Natural killer cell (primary cell): ENCODE results near the gene WIZ. TPM values are rescaled to one million over a fixed set of nuclear protein-coding genes. Genes with fewer than 3 reads are reported as not detected.

ENCODE experiments used
- ATAC-seq, 3 donors: fragments of 150-1000 bp in 2 of 3; fragments of 200-7000 bp in 1 of 3; cut with Tn5 transposase; 1 replicate in 1 of 3; 2 replicates in 2 of 3; pipeline ENCODE4 v1.10.0; 2021; ENCODE audit warnings: mild to moderate bottlenecking in 2 of 3, moderate library complexity in 2 of 3
- DNase-seq, 2 donors: peaks; one replicate each; pipeline versions ENCODE4 v3.0.0 to v3.0.0-alpha.2; 2013 to 2021; ENCODE audit warnings: mixed read lengths in 1 of 2
- H3K27ac ChIP-seq: one replicate; pipeline ENCODE4 v1.5.1; 2013; ENCODE audit warnings: mild to moderate bottlenecking, low read length
- H3K27me3 ChIP-seq: one replicate; pipeline ENCODE4 v1.6.1; 2013; ENCODE audit warnings: low read length; ENCODE audit not compliant: control insufficient read depth, insufficient read depth
- H3K36me3 ChIP-seq: one replicate; pipeline ENCODE4 v1.6.1; 2013; ENCODE audit warnings: low read length; ENCODE audit not compliant: control insufficient read depth, insufficient read depth
- H3K4me1 ChIP-seq: one replicate; pipeline ENCODE4 v1.6.1; 2013; ENCODE audit warnings: low read length; ENCODE audit not compliant: control insufficient read depth, insufficient read depth
- H3K4me3 ChIP-seq: one replicate; pipeline ENCODE4 v1.5.1; 2013; ENCODE audit warnings: low read length
- H3K9me3 ChIP-seq: one replicate; pipeline ENCODE4 v1.6.1; 2013; ENCODE audit warnings: low read length; ENCODE audit not compliant: control insufficient read depth, insufficient read depth
- H3K27ac Mint-ChIP-seq, 2 donors: one replicate each; pipeline ENCODE4 v1.8.0; 2022; ENCODE audit warnings: mild to moderate bottlenecking in 2 of 2, mixed read lengths in 2 of 2, moderate library complexity in 1 of 2
- H3K27me3 Mint-ChIP-seq, 2 donors: one replicate each; pipeline ENCODE4 v1.8.0; 2022; ENCODE audit warnings: low read depth in 2 of 2, mixed read lengths in 2 of 2
- H3K36me3 Mint-ChIP-seq: one replicate; pipeline ENCODE4 v1.8.0; 2022; ENCODE audit warnings: mixed read lengths
- H3K4me1 Mint-ChIP-seq, 2 donors: one replicate each; pipeline ENCODE4 v1.8.0; 2022; ENCODE audit warnings: mixed read lengths in 2 of 2
- H3K4me3 Mint-ChIP-seq: one replicate; pipeline ENCODE4 v1.8.0; 2022; ENCODE audit warnings: mild to moderate bottlenecking, moderate library complexity, mixed read lengths
- H3K9me3 Mint-ChIP-seq, 2 donors: one replicate each; pipeline ENCODE4 v1.8.0; 2022; ENCODE audit warnings: mixed read lengths in 2 of 2
- WGBS: methylation state at CpG from one replicate; pipeline ENCODE4 v1.1.7; 2013; ENCODE audit warnings: missing lambda C conversion rate; ENCODE audit not compliant: insufficient coverage; 5-methylcytosine and 5-hydroxymethylcytosine counted together
- intact Hi-C: fragments of 100-400 bp; cut with micrococcal nuclease; formaldehyde crosslinking; loops from one replicate; pipeline ENCODE4 v1.14.2; 2022
- total RNA-seq, 4 donors: library from RNA; stranded (reverse); fragments of 120-200 nt in 1 of 4; gene quantifications; one replicate each; pipeline versions ENCODE4 v1.2.3 to v1.2.4, GENCODE V29; 2013 to 2022
- TF ChIP-seq, protein P1 (sequence below): fragments of 200-600 bp; IDR thresholded peaks from one replicate; pipeline ENCODE4 v1.8.0; 2022; ENCODE audit warnings: antibody characterized with exemption

Gene WIZ
- total RNA-seq, 3 donors from 2014 or later (not counting 1 experiment from before 2014, with no cell fraction given) = 24.3 to 29.3 (median 24.4) TPM

DNA sequence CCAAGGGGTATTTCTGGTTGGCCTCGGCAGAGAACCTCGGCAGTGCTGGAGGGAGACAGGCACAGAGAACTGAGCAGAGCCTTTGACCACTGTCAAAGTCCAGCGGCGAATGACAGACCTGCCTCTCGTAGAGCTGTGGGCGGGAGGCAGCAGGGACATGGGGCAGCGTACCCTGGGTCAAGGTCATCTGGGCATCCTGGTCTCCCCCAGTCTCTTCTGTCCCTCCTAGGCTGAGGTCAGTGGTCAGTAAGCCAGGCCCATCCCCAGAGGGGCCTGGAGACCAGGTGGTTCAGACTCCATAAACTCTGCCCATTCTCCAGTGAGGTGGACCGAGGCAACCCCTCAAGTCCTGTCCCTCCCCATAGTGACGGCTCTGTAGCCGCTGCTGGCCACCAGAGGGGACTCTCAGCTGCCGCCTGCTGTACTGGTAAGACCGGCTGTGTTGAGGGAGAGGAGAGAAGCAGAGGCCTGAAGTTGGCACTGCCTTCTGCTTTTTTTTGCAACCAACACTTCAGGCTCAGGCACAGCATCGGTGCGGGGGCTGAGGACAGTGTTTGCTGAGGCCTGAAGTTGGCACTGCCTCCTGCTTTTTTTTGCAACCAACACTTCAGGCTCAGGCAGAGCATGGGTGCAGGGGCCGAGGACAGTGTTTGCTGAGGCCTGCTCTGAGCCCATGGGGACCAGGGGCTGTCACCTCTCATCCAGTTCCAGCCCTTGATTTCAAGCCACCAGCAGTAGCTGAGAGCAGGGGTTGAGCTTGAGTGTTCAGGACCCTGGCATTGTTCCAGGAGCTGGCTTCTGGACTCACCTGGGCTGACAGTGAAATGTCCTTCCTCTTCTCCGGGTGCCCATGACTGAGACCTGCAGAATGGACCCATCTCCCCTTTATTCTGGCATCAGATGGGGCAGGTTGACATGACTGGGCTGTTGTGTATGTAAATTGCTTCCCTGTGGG lies 29.9 kb upstream of the WIZ start, which contains the start of gene PGLYRP2:
Gene PGLYRP2, minus strand, starts transcription at position 111 of the 955 bp plus-strand sequence. CDS start 130 bp downstream, outside the sequence.
- TF ChIP-seq, protein P1, sequence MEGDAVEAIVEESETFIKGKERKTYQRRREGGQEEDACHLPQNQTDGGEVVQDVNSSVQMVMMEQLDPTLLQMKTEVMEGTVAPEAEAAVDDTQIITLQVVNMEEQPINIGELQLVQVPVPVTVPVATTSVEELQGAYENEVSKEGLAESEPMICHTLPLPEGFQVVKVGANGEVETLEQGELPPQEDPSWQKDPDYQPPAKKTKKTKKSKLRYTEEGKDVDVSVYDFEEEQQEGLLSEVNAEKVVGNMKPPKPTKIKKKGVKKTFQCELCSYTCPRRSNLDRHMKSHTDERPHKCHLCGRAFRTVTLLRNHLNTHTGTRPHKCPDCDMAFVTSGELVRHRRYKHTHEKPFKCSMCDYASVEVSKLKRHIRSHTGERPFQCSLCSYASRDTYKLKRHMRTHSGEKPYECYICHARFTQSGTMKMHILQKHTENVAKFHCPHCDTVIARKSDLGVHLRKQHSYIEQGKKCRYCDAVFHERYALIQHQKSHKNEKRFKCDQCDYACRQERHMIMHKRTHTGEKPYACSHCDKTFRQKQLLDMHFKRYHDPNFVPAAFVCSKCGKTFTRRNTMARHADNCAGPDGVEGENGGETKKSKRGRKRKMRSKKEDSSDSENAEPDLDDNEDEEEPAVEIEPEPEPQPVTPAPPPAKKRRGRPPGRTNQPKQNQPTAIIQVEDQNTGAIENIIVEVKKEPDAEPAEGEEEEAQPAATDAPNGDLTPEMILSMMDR = no peak
- Histone ChIP-seq H3K9me3 (no peaks in the 10 kb centered on the region), H3K27me3 (no peaks in the 10 kb centered on the region), H3K4me1 (peaks cover 19% of the 10 kb centered on the region), H3K4me3 (no peak within 1 kb of the TSS), H3K27ac (no peak within 1 kb of the TSS), H3K36me3 (no peaks in the 10 kb centered on the region)
- ATAC-seq (peak in 2 of 3 donors; percentile 49 to 54), DNase-seq (peak in 1 of 2 donors; percentile 30)
- Mint-ChIP-seq H3K9me3 (no peaks in the 10 kb centered on the region), H3K4me3 (no peak within 1 kb of the TSS), H3K27me3 (no peaks in the 10 kb centered on the region), H3K36me3 (no peaks in the 10 kb centered on the region), H3K4me1 (peaks cover 11 to 22% of the 10 kb centered on the region in 2 donors), H3K27ac (no peak within 1 kb of the TSS)
- 68% methylated on average over 16 of the region's 16 CpGs for WGBS
- intact Hi-C loops = loop anchor here (1.0 kb wide), 1 partner anchor 77 kb away; no protein-coding TSS in a partner anchor

DNA sequence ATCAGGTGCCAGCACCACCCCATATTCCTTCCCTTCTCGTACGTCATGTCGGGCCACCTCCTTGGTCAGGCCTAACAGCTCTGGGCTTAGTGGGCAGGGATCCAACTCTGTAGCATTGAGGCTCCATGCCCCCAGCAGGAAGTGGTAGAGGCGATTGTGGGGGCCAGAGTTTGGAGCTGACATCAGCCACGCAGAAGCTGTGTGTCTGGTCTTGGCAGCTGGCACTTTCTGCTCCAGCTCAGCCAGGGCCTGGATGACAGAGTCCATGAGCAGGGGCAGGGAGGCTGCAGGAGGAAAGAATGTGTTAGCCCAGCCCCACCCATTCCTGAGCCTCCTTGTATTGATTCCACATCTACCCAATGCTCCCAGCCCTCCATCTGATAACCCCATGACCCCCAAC lies 26.6 kb upstream of the WIZ start:
- peaks cover 11 to 26% of the 10 kb centered on the region in 2 donors for H3K4me1 Mint-ChIP-seq
- Histone ChIP-seq H3K4me1 (peaks cover 19% of the 10 kb centered on the region), H3K27me3 (no peaks in the 10 kb centered on the region), H3K9me3 (no peaks in the 10 kb centered on the region), H3K27ac (no peak overlapping the region), H3K36me3 (no peaks in the 10 kb centered on the region), H3K4me3 (no peak overlapping the region)
- no peaks in the 10 kb centered on the region for H3K27me3 Mint-ChIP-seq
- no peaks in the 10 kb centered on the region for H3K9me3 Mint-ChIP-seq
- intact Hi-C loops = no loop called here
- no peak overlapping the region for H3K4me3 Mint-ChIP-seq
- no peak overlapping the region for H3K27ac Mint-ChIP-seq
- 28% methylated on average over 5 of the region's 5 CpGs for WGBS
- ATAC-seq (peak in 1 of 3 donors; percentile 39), DNase-seq (no peak)
- H3K36me3 Mint-ChIP-seq = no peaks in the 10 kb centered on the region
- TF ChIP-seq, protein P1 = no peak

DNA sequence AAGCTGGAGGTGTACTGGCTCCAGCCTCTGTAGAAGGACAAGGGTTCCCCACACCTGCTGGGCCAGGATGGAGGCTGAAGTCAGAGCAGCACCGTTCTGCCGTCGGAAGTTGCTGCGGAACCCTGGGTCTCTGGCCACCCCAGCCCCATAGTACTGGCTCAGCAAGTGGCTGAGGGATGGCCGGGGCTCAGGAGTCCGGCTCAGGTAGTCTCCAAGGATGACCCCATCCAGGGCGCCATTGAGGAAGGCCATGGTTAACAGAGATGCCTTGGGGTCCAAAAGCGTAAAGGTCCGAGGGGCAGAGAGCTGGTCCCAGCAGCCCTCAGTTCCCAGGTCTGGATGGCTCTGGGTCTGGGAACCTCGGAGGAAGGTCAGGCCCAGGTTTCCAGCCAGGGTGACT lies 25.9 kb upstream of the WIZ start:
- no peak overlapping the region for H3K4me3 Mint-ChIP-seq
- Histone ChIP-seq H3K36me3 (no peaks in the 10 kb centered on the region), H3K4me1 (peaks cover 19% of the 10 kb centered on the region), H3K27ac (no peak overlapping the region), H3K27me3 (no peaks in the 10 kb centered on the region), H3K4me3 (no peak overlapping the region), H3K9me3 (no peaks in the 10 kb centered on the region)
- H3K36me3 Mint-ChIP-seq = no peaks in the 10 kb centered on the region
- DNase-seq (no peak), ATAC-seq (no peak)
- 98% methylated on average over 10 of the region's 10 CpGs for WGBS
- TF ChIP-seq, protein P1 = no peak
- no peaks in the 10 kb centered on the region for H3K9me3 Mint-ChIP-seq
- H3K27me3 Mint-ChIP-seq = no peaks in the 10 kb centered on the region
- intact Hi-C loops = no loop called here
- no peak overlapping the region for H3K27ac Mint-ChIP-seq
- H3K4me1 Mint-ChIP-seq = peaks cover 11 to 26% of the 10 kb centered on the region in 2 donors
